Suprapubic skin (tissue), 4 donors: Measurements from ENCODE around the gene CAMTA1. TPM values are rescaled to one million over a fixed set of nuclear protein-coding genes. Genes with fewer than 3 reads are reported as not detected.

Experiments used
- DNase-seq, 2 donors: peaks; one replicate each; pipeline ENCODE4 v3.0.0-alpha.2; 2019; ENCODE audit warnings: low spot score in 2 of 2
- H3K27ac ChIP-seq: fragments of 200-600 bp; sonication (generic); one replicate; pipeline ENCODE4 v1.5.1; 2019
- H3K27me3 ChIP-seq: fragments of 200-600 bp; sonication (generic); one replicate; pipeline ENCODE4 v1.5.1; 2019
- H3K36me3 ChIP-seq: fragments of 200-600 bp; sonication (generic); one replicate; pipeline ENCODE4 v1.5.1; 2019
- H3K4me1 ChIP-seq: fragments of 200-600 bp; sonication (generic); one replicate; pipeline ENCODE4 v1.5.1; 2019
- H3K4me3 ChIP-seq: fragments of 200-600 bp; sonication (generic); one replicate; pipeline ENCODE4 v1.5.1; 2019; ENCODE audit warnings: mild to moderate bottlenecking
- H3K9me3 ChIP-seq: fragments of 200-600 bp; sonication (generic); one replicate; pipeline ENCODE4 v1.5.1; 2019
- EP300 ChIP-seq: sonication (generic); formaldehyde crosslinking; IDR thresholded peaks from one replicate; pipeline ENCODE4 v1.6.1; 2017; ENCODE audit warnings: antibody characterized with exemption
- POLR2A ChIP-seq, 2 donors: fragments of 450-650 bp; IDR thresholded peaks; one replicate each; pipeline ENCODE4 v1.6.1; 2017; ENCODE audit warnings: antibody characterized with exemption in 2 of 2, mild to moderate bottlenecking in 2 of 2, moderate library complexity in 2 of 2
- POLR2AphosphoS5 ChIP-seq, 3 donors: sonication (generic); formaldehyde crosslinking; IDR thresholded peaks; one replicate each; pipeline ENCODE4 v1.6.1; 2017; ENCODE audit warnings: antibody characterized with exemption in 3 of 3
- WGBS: methylation state at CpG from one replicate; pipeline ENCODE4 v1.1.5; 2018; 5-methylcytosine and 5-hydroxymethylcytosine counted together
- total RNA-seq, 4 donors: library from RNA; depleted of rRNA; stranded (reverse); fragments of >200 nt; gene quantifications; one replicate each; pipeline ENCODE4 v1.1.0, GENCODE V29; 2016
- TF ChIP-seq, protein P1 (sequence below), 2 donors: fragments of 200-600 bp in 1 of 2; fragments of 450-650 bp in 1 of 2; sonication (generic) in 1 of 2; IDR thresholded peaks; one replicate each; pipeline ENCODE4 v1.5.1; 2016 to 2019; ENCODE audit warnings: antibody characterized with exemption in 2 of 2, mild to moderate bottlenecking in 1 of 2, moderate library complexity in 1 of 2

Gene CAMTA1
- total RNA-seq, 4 donors from 2014 or later = 40.4 to 54.1 (median 46.6) TPM

DNA sequence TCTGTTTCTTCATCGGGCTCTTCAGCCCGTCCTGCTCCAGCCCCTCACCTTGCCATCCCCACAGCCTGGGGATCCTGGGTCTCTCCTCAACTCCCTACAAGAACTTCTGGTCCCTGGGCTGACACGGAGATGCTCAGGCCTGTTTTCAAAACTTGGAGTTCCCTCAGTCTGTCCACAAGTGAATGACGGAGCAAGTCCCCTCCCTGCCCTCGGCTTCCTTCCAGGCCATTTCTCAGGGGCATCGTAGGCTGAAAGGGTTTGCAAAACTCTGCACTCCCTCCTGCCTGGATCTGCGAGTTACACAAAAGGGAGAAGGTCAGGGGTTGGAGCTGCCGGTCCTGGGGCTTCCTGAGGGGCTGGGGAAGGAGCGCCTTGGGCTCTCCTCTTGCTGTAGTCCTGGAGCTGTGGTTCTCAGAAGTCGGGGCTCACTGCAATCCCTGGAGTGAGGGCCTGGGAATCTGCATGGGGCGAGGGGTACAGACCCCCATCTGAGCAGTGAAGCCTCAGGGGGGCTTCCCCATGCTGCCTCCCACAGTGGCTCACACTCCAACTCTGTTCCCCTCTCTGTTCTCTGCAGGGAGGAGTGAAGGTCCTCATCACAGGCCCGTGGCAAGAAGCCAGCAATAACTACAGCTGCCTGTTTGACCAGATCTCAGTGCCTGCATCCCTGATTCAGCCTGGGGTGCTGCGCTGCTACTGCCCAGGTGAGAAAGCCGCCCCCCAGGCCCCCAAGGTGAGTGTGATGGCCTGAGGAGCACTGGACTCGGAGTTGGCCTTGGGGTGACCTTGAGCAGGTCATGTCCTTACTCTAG lies 885.3 kb downstream of the CAMTA1 start:
- TF ChIP-seq, protein P1, sequence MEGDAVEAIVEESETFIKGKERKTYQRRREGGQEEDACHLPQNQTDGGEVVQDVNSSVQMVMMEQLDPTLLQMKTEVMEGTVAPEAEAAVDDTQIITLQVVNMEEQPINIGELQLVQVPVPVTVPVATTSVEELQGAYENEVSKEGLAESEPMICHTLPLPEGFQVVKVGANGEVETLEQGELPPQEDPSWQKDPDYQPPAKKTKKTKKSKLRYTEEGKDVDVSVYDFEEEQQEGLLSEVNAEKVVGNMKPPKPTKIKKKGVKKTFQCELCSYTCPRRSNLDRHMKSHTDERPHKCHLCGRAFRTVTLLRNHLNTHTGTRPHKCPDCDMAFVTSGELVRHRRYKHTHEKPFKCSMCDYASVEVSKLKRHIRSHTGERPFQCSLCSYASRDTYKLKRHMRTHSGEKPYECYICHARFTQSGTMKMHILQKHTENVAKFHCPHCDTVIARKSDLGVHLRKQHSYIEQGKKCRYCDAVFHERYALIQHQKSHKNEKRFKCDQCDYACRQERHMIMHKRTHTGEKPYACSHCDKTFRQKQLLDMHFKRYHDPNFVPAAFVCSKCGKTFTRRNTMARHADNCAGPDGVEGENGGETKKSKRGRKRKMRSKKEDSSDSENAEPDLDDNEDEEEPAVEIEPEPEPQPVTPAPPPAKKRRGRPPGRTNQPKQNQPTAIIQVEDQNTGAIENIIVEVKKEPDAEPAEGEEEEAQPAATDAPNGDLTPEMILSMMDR (IDR thresholded peaks at IDR 0.05) = no peak
- TF ChIP-seq POLR2AphosphoS5 (IDR thresholded peaks at IDR 0.05) = no peak
- no peak for TF ChIP-seq EP300
- no peak for TF ChIP-seq POLR2A (IDR thresholded peaks at IDR 0.05)
- WGBS = 57% methylated on average over 10 of the region's 15 CpGs
- no peaks in the 10 kb centered on the region for H3K9me3 ChIP-seq
- H3K4me3 ChIP-seq = no peak overlapping the region
- H3K4me1 ChIP-seq = peaks cover 11% of the 10 kb centered on the region
- no peaks in the 10 kb centered on the region for H3K36me3 ChIP-seq
- no peak overlapping the region for H3K27ac ChIP-seq
- no peak for DNase-seq
- H3K27me3 ChIP-seq = peaks cover 3% of the 10 kb centered on the region

DNA sequence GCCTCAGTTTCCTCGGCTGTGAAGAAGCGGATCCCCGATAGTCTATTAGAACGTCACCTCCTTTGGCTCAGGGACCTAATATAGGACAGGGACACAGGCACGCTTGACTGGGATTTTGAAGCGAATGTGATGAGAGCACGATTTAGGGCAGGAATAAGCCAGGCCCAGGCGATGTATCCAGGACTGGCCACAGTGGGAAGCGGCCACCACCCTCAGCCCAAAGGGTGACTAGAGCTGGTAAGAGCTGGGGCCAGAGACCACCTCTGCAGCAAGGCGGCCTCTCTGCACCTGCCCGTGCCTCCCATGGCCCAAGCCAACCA lies 885.9 kb downstream of the CAMTA1 start:
- TF ChIP-seq, protein P1 (IDR thresholded peaks at IDR 0.05) = no peak
- TF ChIP-seq POLR2A (IDR thresholded peaks at IDR 0.05) (no peak), POLR2AphosphoS5 (IDR thresholded peaks at IDR 0.05) (no peak), EP300 (no peak)
- no peak overlapping the region for H3K4me3 ChIP-seq
- no peak for DNase-seq
- no peaks in the 10 kb centered on the region for H3K36me3 ChIP-seq
- WGBS = 95% methylated on average over 9 of the region's 11 CpGs
- H3K27me3 ChIP-seq = peaks cover 3% of the 10 kb centered on the region
- H3K27ac ChIP-seq = no peak overlapping the region
- peaks cover 11% of the 10 kb centered on the region for H3K4me1 ChIP-seq
- H3K9me3 ChIP-seq = no peaks in the 10 kb centered on the region

DNA sequence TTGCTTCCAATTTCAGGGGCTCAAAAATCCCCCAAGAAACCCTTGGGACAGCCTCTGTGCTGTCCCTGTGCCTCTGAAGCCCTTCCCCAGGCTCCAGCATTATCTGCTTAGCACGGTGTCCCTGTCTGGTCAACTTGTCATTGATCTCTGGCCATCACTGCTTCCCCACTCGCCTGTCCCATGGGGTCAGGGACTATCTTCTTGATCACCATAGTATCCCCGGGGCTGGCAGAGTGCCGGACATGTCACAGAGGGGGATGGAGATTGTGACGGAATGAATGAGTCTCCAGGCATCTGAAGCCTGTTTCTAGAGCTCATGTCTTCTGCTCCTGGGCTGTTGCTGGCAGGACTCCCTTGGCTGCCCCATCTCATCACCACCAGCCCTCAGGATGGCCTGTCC lies 886.4 kb downstream of the CAMTA1 start:
- H3K36me3 ChIP-seq = no peaks in the 10 kb centered on the region
- 80% methylated on average over 5 of the region's 5 CpGs for WGBS
- no peak for DNase-seq
- peaks cover 11% of the 10 kb centered on the region for H3K4me1 ChIP-seq
- peaks cover 3% of the 10 kb centered on the region for H3K27me3 ChIP-seq
- no peak overlapping the region for H3K4me3 ChIP-seq
- no peak overlapping the region for H3K27ac ChIP-seq
- no peaks in the 10 kb centered on the region for H3K9me3 ChIP-seq
- TF ChIP-seq POLR2A (IDR thresholded peaks at IDR 0.05) = no peak
- TF ChIP-seq POLR2AphosphoS5 (IDR thresholded peaks at IDR 0.05) = no peak
- TF ChIP-seq, protein P1 (IDR thresholded peaks at IDR 0.05) = no peak
- TF ChIP-seq EP300 = no peak

DNA sequence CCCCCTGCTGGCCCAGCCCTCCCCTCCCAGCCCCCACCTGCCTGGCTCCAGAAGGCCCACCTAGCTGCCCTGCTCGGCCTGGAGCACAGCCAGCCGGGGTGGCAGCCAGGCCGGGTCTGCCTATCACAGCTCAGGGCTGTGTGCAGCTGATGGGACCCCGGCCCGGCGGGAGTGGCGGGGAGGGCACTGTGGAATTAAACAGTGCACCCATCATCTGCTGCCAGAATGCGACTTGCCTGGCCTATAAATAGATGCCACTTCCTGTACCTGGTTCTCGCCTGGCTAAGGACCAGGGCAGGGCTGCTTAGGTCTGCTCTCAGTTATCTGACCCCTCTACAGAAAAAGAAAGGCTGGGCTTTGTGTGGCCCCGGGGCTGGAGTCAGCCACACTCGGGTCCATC lies 887.6 kb downstream of the CAMTA1 start:
- H3K4me1 ChIP-seq = peaks cover 8% of the 10 kb centered on the region
- no peak overlapping the region for H3K27ac ChIP-seq
- TF ChIP-seq, protein P1 (IDR thresholded peaks at IDR 0.05) = no peak
- TF ChIP-seq POLR2A (IDR thresholded peaks at IDR 0.05) (no peak), EP300 (no peak), POLR2AphosphoS5 (IDR thresholded peaks at IDR 0.05) (no peak)
- H3K36me3 ChIP-seq = no peaks in the 10 kb centered on the region
- H3K9me3 ChIP-seq = no peaks in the 10 kb centered on the region
- no peak overlapping the region for H3K4me3 ChIP-seq
- WGBS = 72% methylated on average over 7 of the region's 11 CpGs
- H3K27me3 ChIP-seq = peaks cover 3% of the 10 kb centered on the region
- DNase-seq = no peak

DNA sequence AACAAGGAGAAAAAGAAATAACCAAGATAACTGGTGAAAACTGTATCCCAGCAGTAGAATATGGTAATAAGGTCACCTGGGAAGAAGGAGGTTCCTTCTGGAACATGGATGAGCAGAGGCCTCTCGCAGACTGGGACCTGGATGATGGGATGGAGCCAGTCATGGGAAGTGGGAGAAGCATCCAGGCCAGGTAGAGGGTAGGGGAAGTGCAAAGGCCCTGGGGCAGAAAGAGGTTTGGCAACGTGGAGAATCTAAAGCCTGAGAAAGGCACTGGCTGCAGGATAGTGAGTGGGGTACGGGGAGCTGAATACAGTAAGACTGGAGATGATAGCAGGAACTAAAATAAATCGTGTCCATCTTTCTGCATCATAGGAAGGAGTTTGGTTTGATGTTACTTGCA lies 889.7 kb downstream of the CAMTA1 start:
- H3K27me3 ChIP-seq = peaks cover 3% of the 10 kb centered on the region
- H3K4me1 ChIP-seq = peaks cover 7% of the 10 kb centered on the region
- DNase-seq = no peak
- WGBS = 79% methylated on average over 4 of the region's 4 CpGs
- no peak overlapping the region for H3K4me3 ChIP-seq
- no peaks in the 10 kb centered on the region for H3K9me3 ChIP-seq
- TF ChIP-seq EP300 (no peak), POLR2A (IDR thresholded peaks at IDR 0.05) (no peak), POLR2AphosphoS5 (IDR thresholded peaks at IDR 0.05) (no peak)
- TF ChIP-seq, protein P1 (IDR thresholded peaks at IDR 0.05) = no peak
- no peak overlapping the region for H3K27ac ChIP-seq
- no peaks in the 10 kb centered on the region for H3K36me3 ChIP-seq
